GM21390 (cell line): ENCODE measurements around the gene ABCC4.
"Not testable (repeated sequence)": the region's sequence is repeated elsewhere in the genome, so short reads cannot be mapped to it uniquely, and the experiment has no call there.

Experiments
- ATAC-seq: cut with Tn5 transposase; IDR thresholded peaks from one replicate; pipeline ENCODE4 v1.9.1; 2021; ENCODE audit not compliant: unreplicated experiment

ABCC4 gene

DNA sequence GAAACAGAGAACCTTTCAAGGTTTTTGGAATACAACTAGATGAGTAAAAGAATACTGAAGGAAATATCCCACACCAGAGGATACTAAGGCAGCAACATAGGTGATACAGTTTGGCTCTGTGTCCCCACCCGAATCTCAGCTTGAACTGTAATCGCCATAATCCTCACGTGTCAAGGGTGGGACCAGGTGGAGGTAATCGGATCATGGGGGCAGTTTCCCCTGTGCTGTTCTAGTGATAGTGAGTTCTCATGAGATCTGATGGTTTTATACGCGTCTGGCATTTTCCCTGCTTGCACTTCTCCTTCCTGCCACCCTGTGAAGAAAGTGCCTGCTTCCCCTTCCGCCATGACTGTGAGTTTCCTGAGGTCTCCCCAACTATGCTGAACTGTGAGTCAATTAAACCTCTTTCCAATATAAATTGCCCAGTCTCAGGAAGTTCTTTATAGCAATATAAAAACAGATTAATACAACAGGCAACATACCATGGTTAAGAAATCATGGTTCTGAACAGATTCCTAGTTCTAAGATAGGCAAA is 97.0 kb downstream of the ABCC4 start:
- ATAC-seq, result no peak

DNA sequence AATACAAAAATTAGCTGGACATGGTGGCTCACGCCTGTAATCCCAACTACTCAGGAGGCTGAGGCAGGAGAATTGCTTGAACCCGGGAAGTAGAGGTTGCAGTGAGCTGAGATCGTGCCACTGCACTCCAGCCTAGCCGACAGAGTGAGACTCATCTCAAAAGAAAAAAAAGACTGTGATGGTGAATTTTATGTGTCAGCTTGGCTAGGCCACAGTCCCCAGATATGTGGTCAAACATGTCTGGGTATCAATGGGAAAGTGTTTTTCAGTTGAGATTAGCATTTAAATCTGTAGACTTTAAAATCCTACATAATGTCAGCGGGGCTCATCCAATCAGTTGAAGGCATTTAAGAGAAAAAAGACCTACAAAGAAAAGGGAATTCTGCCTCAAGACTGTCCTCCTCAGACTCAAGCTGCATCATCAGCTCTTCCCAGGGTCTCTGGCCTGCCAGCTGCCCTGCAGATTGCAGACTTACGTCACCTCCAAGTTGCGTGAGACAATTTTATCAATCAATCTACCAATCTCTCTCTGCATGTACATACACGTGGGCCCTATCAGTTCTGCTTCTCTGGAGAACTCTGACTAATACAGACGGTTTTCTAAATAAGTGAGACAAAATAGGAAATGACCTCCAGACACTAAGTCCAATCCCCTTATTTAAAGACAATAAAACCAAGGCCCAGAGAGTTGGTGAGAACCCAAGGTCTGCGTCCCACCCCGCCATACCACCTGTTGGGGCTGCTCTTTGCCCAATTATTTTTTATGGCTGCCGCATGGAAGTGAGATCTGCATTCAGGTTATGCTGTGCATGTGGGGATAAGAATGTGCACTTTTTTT is 99.2 kb downstream of the ABCC4 start:
- no peak for ATAC-seq

GRCh38 chr13:95200386-95200957 is 100.8 kb downstream of the ABCC4 start:
- not testable (repeated sequence) for ATAC-seq

GRCh38 chr13:95199896-95200295 is 101.4 kb downstream of the ABCC4 start:
- no peak for ATAC-seq

- not testable (repeated sequence) for ATAC-seq
Observed at GRCh38 chr13:95198606-95199005, 102.6 kb downstream of the ABCC4 start.

DNA sequence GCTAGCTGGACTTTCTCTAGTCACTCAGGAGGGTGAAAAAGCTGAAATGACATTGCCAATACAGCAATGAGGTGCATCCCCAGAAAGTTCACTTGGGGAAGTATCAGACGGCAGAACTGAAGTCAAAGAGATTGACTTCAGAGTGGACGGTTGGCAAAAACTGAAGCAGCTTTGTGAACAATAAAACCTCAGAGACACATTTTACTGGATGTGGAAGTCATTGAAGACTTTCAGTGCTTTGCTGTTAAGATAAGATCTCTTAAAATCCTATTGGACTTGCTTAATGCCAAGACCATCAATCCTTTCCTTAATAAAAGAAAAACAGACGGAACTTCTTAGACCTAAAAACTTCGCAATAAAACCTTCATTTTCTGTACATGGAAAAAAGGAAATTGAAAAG is 103.7 kb downstream of the ABCC4 start:
- no peak for ATAC-seq

DNA sequence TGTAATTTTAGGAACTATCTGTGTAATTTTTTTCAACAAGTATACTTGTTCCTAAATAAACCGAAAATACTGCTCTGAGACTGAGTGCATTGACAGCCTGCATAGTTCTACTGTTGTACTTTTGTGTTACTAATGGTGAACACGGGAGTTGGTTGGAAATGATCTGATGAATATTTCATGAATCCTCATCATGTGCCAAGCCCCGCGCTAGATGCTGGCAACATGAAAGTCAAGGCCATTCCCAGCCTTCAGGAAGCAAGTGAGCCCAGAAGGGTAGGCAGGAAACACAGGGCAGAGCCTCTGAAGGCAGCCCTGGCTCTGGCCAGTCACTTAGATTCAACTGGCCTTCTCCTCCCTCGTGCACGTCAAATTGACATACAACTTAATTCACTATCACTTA is 106.1 kb downstream of the ABCC4 start:
- ATAC-seq, result no peak

GRCh38 chr13:95193509-95194230 is 107.6 kb downstream of the ABCC4 start:
- ATAC-seq, result no peak

DNA sequence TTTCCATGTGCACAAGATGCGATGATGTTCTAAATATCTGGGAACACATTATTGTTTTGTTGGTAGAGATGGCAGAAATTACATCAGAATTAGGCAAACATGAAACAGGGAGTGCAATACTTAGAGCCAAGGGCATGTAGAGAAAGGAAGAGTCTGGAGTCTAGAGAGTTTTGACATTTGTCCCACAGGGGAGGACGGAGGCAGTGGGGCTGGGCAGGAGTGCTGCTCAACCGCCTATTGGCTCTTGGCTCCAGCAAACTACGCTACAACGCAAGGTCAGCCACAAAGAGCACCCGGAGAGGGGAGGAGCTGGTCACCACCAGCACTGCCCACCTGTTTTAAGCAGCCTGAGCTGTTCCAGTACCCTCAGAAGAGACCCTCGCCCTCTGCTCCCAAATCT is 108.3 kb downstream of the ABCC4 start:
- no peak for ATAC-seq

GRCh38 chr13:95192564-95192945 is 108.7 kb downstream of the ABCC4 start:
- ATAC-seq, result not testable (repeated sequence)

GRCh38 chr13:95191821-95192563 is 109.3 kb downstream of the ABCC4 start:
- ATAC-seq, result peak; percentile 94

- no peak for ATAC-seq
Observed at GRCh38 chr13:95188128-95188527, 113.1 kb downstream of the ABCC4 start.

GRCh38 chr13:95185851-95186250 is 115.4 kb downstream of the ABCC4 start:
- ATAC-seq, result no peak

- no peak for ATAC-seq
Observed at GRCh38 chr13:95185311-95185710, 115.9 kb downstream of the ABCC4 start.

DNA sequence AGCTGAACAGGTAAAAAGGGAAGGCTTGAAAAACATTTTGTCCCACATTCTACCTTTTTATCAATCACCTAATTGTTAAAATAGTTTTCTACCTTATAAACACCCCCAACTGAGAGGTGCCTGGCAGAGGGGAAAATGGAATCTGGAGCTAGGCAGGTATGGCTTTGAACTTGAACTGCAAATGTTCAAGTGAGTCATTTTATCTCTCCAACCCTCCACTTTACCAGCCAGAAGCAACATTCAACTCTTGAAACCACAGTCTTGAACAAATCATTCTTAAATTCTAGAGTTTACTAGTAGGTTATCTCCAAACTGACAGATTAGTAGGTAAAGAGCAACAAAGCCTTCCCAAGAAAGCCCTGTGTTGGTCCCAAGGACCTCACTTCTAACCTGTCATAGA is 116.9 kb downstream of the ABCC4 start:
- no peak for ATAC-seq

- ATAC-seq, result peak; percentile 41
Observed at GRCh38 chr13:95182570-95183265, 118.5 kb downstream of the ABCC4 start.

DNA sequence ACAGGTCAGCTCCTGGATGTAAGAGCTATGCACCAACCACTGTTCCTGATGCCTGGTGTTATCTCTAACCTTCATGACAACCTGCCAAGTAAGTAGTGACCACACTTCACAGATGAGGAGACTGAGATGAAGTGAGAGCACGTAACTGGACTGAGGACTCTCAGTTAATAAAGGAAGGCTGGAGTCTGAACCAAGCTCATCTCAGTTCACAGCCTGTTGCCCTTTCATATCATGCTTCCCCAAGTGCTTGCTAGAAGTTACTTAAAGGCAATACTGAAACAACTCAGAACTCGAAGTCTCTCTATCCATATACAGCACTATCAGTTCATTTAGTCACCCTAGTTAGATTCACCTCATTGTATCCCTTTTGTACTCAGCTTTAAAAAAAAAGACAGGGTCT is 119.7 kb downstream of the ABCC4 start:
- ATAC-seq, result peak; percentile 88

DNA sequence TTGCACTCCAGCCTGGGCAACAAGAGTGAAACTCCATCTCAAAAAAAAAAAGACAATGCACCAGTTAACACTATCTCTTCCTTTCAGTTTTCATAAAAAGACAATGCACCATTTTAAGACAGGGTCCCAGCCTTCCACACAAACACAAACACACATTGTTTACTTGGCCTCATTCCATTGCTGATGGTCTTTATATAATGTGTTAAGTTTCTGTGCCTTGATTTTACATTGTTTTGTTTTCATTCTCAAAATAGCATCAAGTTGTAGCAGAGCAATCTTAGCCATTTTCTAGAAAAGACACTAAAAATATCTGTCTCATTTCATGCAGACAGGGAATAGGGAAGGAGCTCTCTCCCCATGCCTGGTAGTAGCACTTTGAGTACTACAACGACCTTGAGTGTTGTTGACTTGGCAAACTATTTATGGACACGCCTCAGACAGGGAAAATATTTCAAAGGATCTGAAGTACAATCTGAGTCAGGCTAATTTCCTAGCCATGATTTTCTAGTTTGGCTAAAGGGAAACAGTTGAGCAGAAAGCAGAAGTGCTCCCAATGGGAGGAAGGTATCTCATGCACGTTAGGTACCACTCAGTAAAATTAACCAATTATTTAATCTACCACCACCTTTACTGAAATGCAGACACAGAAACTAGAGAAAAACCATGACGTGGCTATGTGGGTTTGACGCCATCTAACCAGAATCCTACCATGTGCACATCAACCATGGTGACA is 120.6 kb downstream of the ABCC4 start:
- ATAC-seq, result peak; percentile 1

DNA sequence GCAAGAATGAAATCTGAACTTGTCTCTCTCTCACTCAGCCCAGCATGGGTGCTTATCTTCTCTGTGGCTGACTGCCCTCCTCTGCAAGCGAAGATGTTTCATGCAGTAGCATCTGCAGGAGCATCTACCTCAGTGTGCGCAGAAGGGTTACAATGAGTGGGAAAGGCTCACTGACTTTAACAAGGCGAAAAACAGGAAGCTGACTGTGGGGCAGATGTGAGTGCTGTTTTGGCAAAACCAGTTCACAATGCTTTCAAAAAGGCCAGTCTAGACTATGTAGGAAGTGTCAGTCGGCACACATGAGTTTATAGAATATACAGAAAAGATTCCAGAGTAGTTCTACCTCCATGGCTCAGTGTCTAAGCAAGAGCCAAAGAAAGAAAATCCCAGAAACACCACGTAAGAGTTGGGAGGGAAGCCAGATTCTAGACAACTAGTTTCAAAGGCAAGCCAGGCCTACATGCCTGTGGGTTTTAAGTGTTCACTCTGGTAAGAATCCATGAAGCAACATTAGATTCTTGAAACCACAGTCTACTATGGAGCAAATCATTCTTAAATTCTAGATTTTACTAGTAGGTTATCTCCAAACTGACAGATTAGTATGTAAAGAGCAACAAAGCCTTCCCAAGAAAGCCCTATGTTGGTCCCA is 124.5 kb downstream of the ABCC4 start:
- ATAC-seq, result no peak
